Measurements from ENCODE around the gene ATP11B. TPM values are rescaled to one million over a fixed set of nuclear protein-coding genes. Genes with fewer than 3 reads are reported as not detected.

The ATP11B gene
- total RNA-seq, 1 experiment from 2014 or later: 70.1 TPM

- Histone ChIP-seq H3K36me3 (ENCODE audit: insufficient read depth, low read length, poor library complexity, severe bottlenecking) (no peaks in the 10 kb centered on the region), H3K27ac (ENCODE audit: low read depth, low read length, poor library complexity, severe bottlenecking) (no peak overlapping the region), H3K27me3 (replicated peaks; ENCODE audit: insufficient read depth, low read depth, low read length, poor library complexity) (no peaks in the 10 kb centered on the region), H3K4me1 (ENCODE audit: insufficient read depth, low read length, poor library complexity, severe bottlenecking) (peaks cover 27% of the 10 kb centered on the region), H3K9me3 (ENCODE audit: low read depth, low read length, poor library complexity, severe bottlenecking) (no peaks in the 10 kb centered on the region), H3K4me3 (ENCODE audit: low read depth, low read length, poor library complexity, severe bottlenecking) (no peak overlapping the region)
- intact Hi-C loops (cut with micrococcal nuclease; ENCODE audit: unreplicated experiment): no loop called here
- ChIA-PET POLR2A (ENCODE audit: low non-redundant PET) (interaction anchor here (0.5 kb wide), 1 partner anchor 1606 kb away, joined by 5 read pairs; no protein-coding TSS in a partner anchor), CTCF (interaction anchor here (0.6 kb wide), 1 partner anchor 99 kb away, joined by 3 read pairs; no protein-coding TSS in a partner anchor)
- no peak for TF ChIP-seq EZH2 (IDR thresholded peaks at IDR 0.05; ENCODE audit: borderline replicate concordance, low read depth, low read length, poor library complexity, severe bottlenecking)
- TF ChIP-seq CTCF (conservative IDR thresholded peaks at IDR 0.05; ENCODE audit: low read depth, low read length): no peak
- no TSS peak for BruUV-seq (replicated peaks)
- peak; percentile 72 for DNase-seq (ENCODE audit: low spot score)
Observed at GRCh38 chr3:182814419-182815062, 21.2 kb downstream of the ATP11B start.

GRCh38 chr3:182816181-182816580 lies 22.9 kb downstream of the ATP11B start:
- H3K27ac ChIP-seq (ENCODE audit: low read depth, low read length, poor library complexity, severe bottlenecking): no peak overlapping the region
- intact Hi-C loops (cut with micrococcal nuclease; ENCODE audit: unreplicated experiment): no loop called here
- no TSS peak for BruUV-seq (replicated peaks)
- H3K4me3 ChIP-seq (ENCODE audit: low read depth, low read length, poor library complexity, severe bottlenecking): no peak overlapping the region
- no peaks in the 10 kb centered on the region for H3K9me3 ChIP-seq (ENCODE audit: low read depth, low read length, poor library complexity, severe bottlenecking)
- TF ChIP-seq CTCF (conservative IDR thresholded peaks at IDR 0.05; ENCODE audit: low read depth, low read length) (no peak), EZH2 (IDR thresholded peaks at IDR 0.05; ENCODE audit: borderline replicate concordance, low read depth, low read length, poor library complexity, severe bottlenecking) (no peak)
- H3K27me3 ChIP-seq (replicated peaks; ENCODE audit: insufficient read depth, low read depth, low read length, poor library complexity): no peaks in the 10 kb centered on the region
- POLR2A ChIA-PET (ENCODE audit: low non-redundant PET): no interaction called here
- H3K4me1 ChIP-seq (ENCODE audit: insufficient read depth, low read length, poor library complexity, severe bottlenecking): peaks cover 24% of the 10 kb centered on the region
- no peak for DNase-seq (ENCODE audit: low spot score)
- CTCF ChIA-PET: no interaction called here
- H3K36me3 ChIP-seq (ENCODE audit: insufficient read depth, low read length, poor library complexity, severe bottlenecking): no peaks in the 10 kb centered on the region

GRCh38 chr3:182818296-182818978 lies 25.1 kb downstream of the ATP11B start:
- no TSS peak for BruUV-seq (replicated peaks)
- no peaks in the 10 kb centered on the region for H3K9me3 ChIP-seq (ENCODE audit: low read depth, low read length, poor library complexity, severe bottlenecking)
- H3K4me1 ChIP-seq (ENCODE audit: insufficient read depth, low read length, poor library complexity, severe bottlenecking): peaks cover 24% of the 10 kb centered on the region
- DNase-seq (ENCODE audit: low spot score): no peak
- TF ChIP-seq EZH2 (IDR thresholded peaks at IDR 0.05; ENCODE audit: borderline replicate concordance, low read depth, low read length, poor library complexity, severe bottlenecking) (no peak), CTCF (conservative IDR thresholded peaks at IDR 0.05; ENCODE audit: low read depth, low read length) (no peak)
- H3K27me3 ChIP-seq (replicated peaks; ENCODE audit: insufficient read depth, low read depth, low read length, poor library complexity): no peaks in the 10 kb centered on the region
- intact Hi-C loops (cut with micrococcal nuclease; ENCODE audit: unreplicated experiment): no loop called here
- no peaks in the 10 kb centered on the region for H3K36me3 ChIP-seq (ENCODE audit: insufficient read depth, low read length, poor library complexity, severe bottlenecking)
- ChIA-PET CTCF (no interaction called here), POLR2A (ENCODE audit: low non-redundant PET) (no interaction called here)
- no peak overlapping the region for H3K4me3 ChIP-seq (ENCODE audit: low read depth, low read length, poor library complexity, severe bottlenecking)
- H3K27ac ChIP-seq (ENCODE audit: low read depth, low read length, poor library complexity, severe bottlenecking): no peak overlapping the region

All from A673 (cell line).